ENCODE measurements around the gene DCBLD2. TPM values are rescaled to one million over a fixed set of nuclear protein-coding genes. Genes with fewer than 3 reads are reported as not detected.
A peak's percentile ranks its signal among the peaks of the same experiment; 100 is the strongest.

DCBLD2 gene
- total RNA-seq, 1 donor from 2014 or later: 145 TPM

DNA sequence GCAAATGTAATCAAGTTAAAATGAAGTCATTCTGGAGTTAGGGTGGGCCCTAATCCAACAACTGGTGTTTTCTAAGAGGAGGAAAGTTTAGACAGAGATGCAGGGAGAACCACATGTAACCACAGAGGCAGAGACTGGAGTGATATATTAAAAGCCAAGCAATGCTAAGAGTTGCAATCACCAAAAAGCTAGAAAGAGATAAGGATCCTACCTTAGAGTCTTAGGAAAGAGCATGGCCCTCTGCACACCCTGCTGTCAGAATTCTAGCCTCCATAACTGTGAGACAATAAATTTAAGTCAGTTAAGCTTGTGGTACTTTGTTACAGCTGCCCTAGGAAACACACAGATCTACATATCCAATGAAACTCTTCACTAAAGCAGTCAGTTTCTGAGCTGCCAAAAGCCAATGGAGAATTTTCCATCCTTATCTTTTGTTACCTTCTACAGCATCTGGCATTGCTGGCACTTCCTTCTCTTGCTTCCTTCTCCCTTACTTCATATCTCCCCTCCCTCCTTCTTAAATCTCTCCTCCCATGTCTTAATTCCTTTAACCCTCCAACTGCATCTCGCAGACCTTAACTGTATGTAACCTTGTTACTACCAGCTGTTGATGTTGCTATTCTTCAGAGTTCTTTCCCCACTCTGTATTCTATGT lies 11.2 kb downstream of the DCBLD2 start:
- H3K4me2 ChIP-seq: no peak overlapping the region

DNA sequence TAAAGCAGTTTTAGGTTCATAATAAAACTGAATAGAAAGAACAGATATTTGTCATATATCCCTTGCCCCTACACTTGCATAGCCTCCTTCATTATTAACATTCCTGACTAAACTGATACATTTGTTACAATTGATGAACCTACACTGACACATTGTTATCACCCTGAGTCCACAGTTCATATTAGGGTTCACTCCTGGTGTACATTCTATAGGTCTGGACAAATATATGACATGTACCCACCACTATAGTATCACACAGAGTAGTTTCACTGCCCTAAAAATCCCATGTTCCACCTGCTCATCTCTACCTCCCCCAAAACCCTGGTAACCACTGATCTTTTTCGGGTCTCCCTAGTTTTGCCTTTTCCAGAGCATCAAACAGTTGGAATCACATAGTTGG lies 13.8 kb downstream of the DCBLD2 start:
- peaks cover 2% of the 10 kb centered on the region for H3K4me1 Mint-ChIP-seq
- H3K27ac Mint-ChIP-seq: no peak overlapping the region
- Histone ChIP-seq H3K79me2 (ENCODE audit: low read depth) (peaks cover 100% of the 10 kb centered on the region), H2AFZ (replicated peaks) (no peak overlapping the region), H3K4me3 (no peak overlapping the region), H3K4me2 (no peak overlapping the region), H3K4me1 (peaks cover 17% of the 10 kb centered on the region), H3F3A (ENCODE audit: low read depth) (no peaks in the 10 kb centered on the region), H3K27ac (no peak overlapping the region), H4K20me1 (ENCODE audit: low read depth) (peaks cover 74% of the 10 kb centered on the region), H3K36me3 (no peaks in the 10 kb centered on the region), H3K9me3 (ENCODE audit: low read depth) (no peaks in the 10 kb centered on the region), H3K9ac (no peak overlapping the region), H3K27me3 (no peaks in the 10 kb centered on the region)
- TF ChIP-seq EZH2phosphoT487 (IDR thresholded peaks at IDR 0.05): no peak
- peaks cover 18% of the 10 kb centered on the region for H3K9me3 Mint-ChIP-seq
- H3K27me3 Mint-ChIP-seq (ENCODE audit: insufficient read depth, low read depth): no peaks in the 10 kb centered on the region
- DNase-seq (ENCODE audit: low spot score): no peak
- no peak overlapping the region for H3K4me3 Mint-ChIP-seq
- H3K36me3 Mint-ChIP-seq: peaks cover 39% of the 10 kb centered on the region

More for the DNA sequence above, 11.2 kb downstream of the DCBLD2 start:
- Histone ChIP-seq H3K9ac (no peak overlapping the region), H3K36me3 (no peaks in the 10 kb centered on the region), H3K79me2 (ENCODE audit: low read depth) (peaks cover 100% of the 10 kb centered on the region), H3K27me3 (no peaks in the 10 kb centered on the region), H2AFZ (replicated peaks) (no peak overlapping the region), H3K4me1 (peaks cover 35% of the 10 kb centered on the region), H4K20me1 (ENCODE audit: low read depth) (peaks cover 95% of the 10 kb centered on the region), H3K4me3 (no peak overlapping the region), H3F3A (ENCODE audit: low read depth) (peaks cover 15% of the 10 kb centered on the region), H3K9me3 (ENCODE audit: low read depth) (no peaks in the 10 kb centered on the region), H3K27ac (no peak overlapping the region)
- no peak overlapping the region for H3K4me3 Mint-ChIP-seq
- no peak for DNase-seq (ENCODE audit: low spot score)
- peaks cover 42% of the 10 kb centered on the region for H3K36me3 Mint-ChIP-seq
- no peak overlapping the region for H3K27ac Mint-ChIP-seq
- peaks cover 15% of the 10 kb centered on the region for H3K4me1 Mint-ChIP-seq
- peaks cover 27% of the 10 kb centered on the region for H3K9me3 Mint-ChIP-seq
- H3K27me3 Mint-ChIP-seq (ENCODE audit: insufficient read depth, low read depth): no peaks in the 10 kb centered on the region
- TF ChIP-seq EZH2 (IDR thresholded peaks at IDR 0.05) (no peak), EZH2phosphoT487 (IDR thresholded peaks at IDR 0.05) (no peak)
- TF ChIP-seq, protein P1, sequence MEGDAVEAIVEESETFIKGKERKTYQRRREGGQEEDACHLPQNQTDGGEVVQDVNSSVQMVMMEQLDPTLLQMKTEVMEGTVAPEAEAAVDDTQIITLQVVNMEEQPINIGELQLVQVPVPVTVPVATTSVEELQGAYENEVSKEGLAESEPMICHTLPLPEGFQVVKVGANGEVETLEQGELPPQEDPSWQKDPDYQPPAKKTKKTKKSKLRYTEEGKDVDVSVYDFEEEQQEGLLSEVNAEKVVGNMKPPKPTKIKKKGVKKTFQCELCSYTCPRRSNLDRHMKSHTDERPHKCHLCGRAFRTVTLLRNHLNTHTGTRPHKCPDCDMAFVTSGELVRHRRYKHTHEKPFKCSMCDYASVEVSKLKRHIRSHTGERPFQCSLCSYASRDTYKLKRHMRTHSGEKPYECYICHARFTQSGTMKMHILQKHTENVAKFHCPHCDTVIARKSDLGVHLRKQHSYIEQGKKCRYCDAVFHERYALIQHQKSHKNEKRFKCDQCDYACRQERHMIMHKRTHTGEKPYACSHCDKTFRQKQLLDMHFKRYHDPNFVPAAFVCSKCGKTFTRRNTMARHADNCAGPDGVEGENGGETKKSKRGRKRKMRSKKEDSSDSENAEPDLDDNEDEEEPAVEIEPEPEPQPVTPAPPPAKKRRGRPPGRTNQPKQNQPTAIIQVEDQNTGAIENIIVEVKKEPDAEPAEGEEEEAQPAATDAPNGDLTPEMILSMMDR (IDR thresholded peaks at IDR 0.05): no peak

GRCh38 chr3:98886525-98886924 lies 15.0 kb downstream of the DCBLD2 start:
- no peak overlapping the region for H3K4me3 Mint-ChIP-seq

More at GRCh38 chr3:98886525-98886924, 15.0 kb downstream of the DCBLD2 start:
- Mint-ChIP-seq H3K36me3 (peaks cover 43% of the 10 kb centered on the region), H3K27ac (no peak overlapping the region), H3K9me3 (peaks cover 22% of the 10 kb centered on the region), H3K27me3 (ENCODE audit: insufficient read depth, low read depth) (no peaks in the 10 kb centered on the region), H3K4me1 (no peaks in the 10 kb centered on the region)
- Histone ChIP-seq H3K9me3 (ENCODE audit: low read depth) (no peaks in the 10 kb centered on the region), H3K27me3 (no peaks in the 10 kb centered on the region), H4K20me1 (ENCODE audit: low read depth) (peaks cover 63% of the 10 kb centered on the region), H3K4me3 (no peak overlapping the region), H3K4me2 (peak overlapping the region; percentile 3), H3K36me3 (peaks cover 5% of the 10 kb centered on the region), H3K27ac (no peak overlapping the region), H3K9ac (no peak overlapping the region), H3F3A (ENCODE audit: low read depth) (no peaks in the 10 kb centered on the region), H3K79me2 (ENCODE audit: low read depth) (peaks cover 100% of the 10 kb centered on the region), H3K4me1 (peaks cover 11% of the 10 kb centered on the region), H2AFZ (replicated peaks) (no peak overlapping the region)
- TF ChIP-seq, protein P1 (IDR thresholded peaks at IDR 0.05): no peak
- TF ChIP-seq EZH2phosphoT487 (IDR thresholded peaks at IDR 0.05): no peak
- no peak for TF ChIP-seq EZH2 (IDR thresholded peaks at IDR 0.05)
- no peak for DNase-seq (ENCODE audit: low spot score)
